ENCODE results near the gene ANG.

The ANG gene

GRCh38 chr14:20690848-20691640 lies 2.5 kb downstream of the ANG start:
- no peaks in the 10 kb centered on the region for H3K36me3 ChIP-seq (ENCODE audit: control insufficient read depth, insufficient read depth, low read length)
- peak; percentile 85 for TF ChIP-seq CTCF (IDR thresholded peaks at IDR 0.05; ENCODE audit: insufficient read depth, low read length, poor library complexity, severe bottlenecking)
- H3K4me3 ChIP-seq (replicated peaks; ENCODE audit: low read depth, low read length) = no peak overlapping the region
- H3K27me3 ChIP-seq (replicated peaks; ENCODE audit: control insufficient read depth, insufficient read depth, low read length) = no peaks in the 10 kb centered on the region
- no peak for DNase-seq (ENCODE audit: extremely low read depth, insufficient read length)

- no peaks in the 10 kb centered on the region for H3K36me3 ChIP-seq (ENCODE audit: control insufficient read depth, insufficient read depth, low read length)
- H3K4me3 ChIP-seq (replicated peaks; ENCODE audit: low read depth, low read length) = no peak overlapping the region
- TF ChIP-seq CTCF (IDR thresholded peaks at IDR 0.05; ENCODE audit: insufficient read depth, low read length, poor library complexity, severe bottlenecking) = no peak
- DNase-seq (ENCODE audit: extremely low read depth, insufficient read length) = no peak
- no peaks in the 10 kb centered on the region for H3K27me3 ChIP-seq (replicated peaks; ENCODE audit: control insufficient read depth, insufficient read depth, low read length)
These were observed 3.7 kb downstream of the ANG start for GRCh38 chr14:20692116-20692751.

GRCh38 chr14:20696764-20697163 lies 8.2 kb downstream of the ANG start:
- TF ChIP-seq CTCF (IDR thresholded peaks at IDR 0.05; ENCODE audit: insufficient read depth, low read length, poor library complexity, severe bottlenecking) = no peak
- H3K36me3 ChIP-seq (ENCODE audit: control insufficient read depth, insufficient read depth, low read length) = no peaks in the 10 kb centered on the region
- no peak overlapping the region for H3K4me3 ChIP-seq (replicated peaks; ENCODE audit: low read depth, low read length)
- no peak for DNase-seq (ENCODE audit: extremely low read depth, insufficient read length)
- H3K27me3 ChIP-seq (replicated peaks; ENCODE audit: control insufficient read depth, insufficient read depth, low read length) = no peaks in the 10 kb centered on the region; the same call in 1 of the 2 replicates

GRCh38 chr14:20697273-20698017 lies 8.9 kb downstream of the ANG start:
- Histone ChIP-seq H3K4me3 (replicated peaks; ENCODE audit: low read depth, low read length) (no peak overlapping the region), H3K36me3 (ENCODE audit: control insufficient read depth, insufficient read depth, low read length) (no peaks in the 10 kb centered on the region)
- TF ChIP-seq CTCF (IDR thresholded peaks at IDR 0.05; ENCODE audit: insufficient read depth, low read length, poor library complexity, severe bottlenecking) = peak; percentile 69

GRCh38 chr14:20698018-20698329 lies 9.4 kb downstream of the ANG start:
- H3K27me3 ChIP-seq (replicated peaks; ENCODE audit: control insufficient read depth, insufficient read depth, low read length) = no peaks in the 10 kb centered on the region; the same call in 1 of the 2 replicates
- no peak for DNase-seq (ENCODE audit: extremely low read depth, insufficient read length)
- TF ChIP-seq CTCF (IDR thresholded peaks at IDR 0.05; ENCODE audit: insufficient read depth, low read length, poor library complexity, severe bottlenecking) = no peak

More at GRCh38 chr14:20697273-20698017, 8.9 kb downstream of the ANG start:
- DNase-seq (ENCODE audit: extremely low read depth, insufficient read length) = no peak
- H3K27me3 ChIP-seq (replicated peaks; ENCODE audit: control insufficient read depth, insufficient read depth, low read length) = no peaks in the 10 kb centered on the region; the same call in 1 of the 2 replicates

More at GRCh38 chr14:20698018-20698329, 9.4 kb downstream of the ANG start:
- no peaks in the 10 kb centered on the region for H3K36me3 ChIP-seq (ENCODE audit: control insufficient read depth, insufficient read depth, low read length)
- H3K4me3 ChIP-seq (replicated peaks; ENCODE audit: low read depth, low read length) = no peak overlapping the region

All from GM06990 (cell line).